HuH-7.5 (cell line): Measurements from ENCODE around the gene LCMT1.
A peak's percentile ranks its signal among the peaks of the same experiment; 100 is the strongest.
"Not testable (repeated sequence)": the region's sequence is repeated elsewhere in the genome, so short reads cannot be mapped to it uniquely, and the experiment has no call there.

Source experiments
- DNase-seq: peaks from one replicate; pipeline ENCODE4 v3.0.0; 2011; ENCODE audit warnings: low spot score

LCMT1 gene

DNA sequence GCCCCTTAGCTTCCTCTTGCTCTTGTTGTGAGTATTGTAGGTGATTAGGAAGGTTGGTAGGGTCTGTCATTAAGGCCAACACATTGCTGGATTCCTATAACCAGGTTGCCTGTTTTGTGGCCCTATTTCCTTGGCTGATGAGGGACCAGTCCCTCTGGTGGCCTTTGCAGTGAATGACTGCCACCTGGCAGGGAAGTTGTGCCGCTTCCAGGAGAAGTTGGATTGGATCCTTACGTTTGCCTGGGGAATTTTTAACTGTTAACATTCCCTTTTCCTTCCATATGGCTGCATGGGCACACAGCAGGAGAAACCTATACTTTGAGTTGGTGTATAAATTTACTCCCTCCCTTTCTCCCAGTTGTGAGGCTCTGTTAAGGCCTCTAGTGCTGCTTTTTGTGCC lies 32.4 kb downstream of the LCMT1 start:
- peak; percentile 33 for DNase-seq

DNA sequence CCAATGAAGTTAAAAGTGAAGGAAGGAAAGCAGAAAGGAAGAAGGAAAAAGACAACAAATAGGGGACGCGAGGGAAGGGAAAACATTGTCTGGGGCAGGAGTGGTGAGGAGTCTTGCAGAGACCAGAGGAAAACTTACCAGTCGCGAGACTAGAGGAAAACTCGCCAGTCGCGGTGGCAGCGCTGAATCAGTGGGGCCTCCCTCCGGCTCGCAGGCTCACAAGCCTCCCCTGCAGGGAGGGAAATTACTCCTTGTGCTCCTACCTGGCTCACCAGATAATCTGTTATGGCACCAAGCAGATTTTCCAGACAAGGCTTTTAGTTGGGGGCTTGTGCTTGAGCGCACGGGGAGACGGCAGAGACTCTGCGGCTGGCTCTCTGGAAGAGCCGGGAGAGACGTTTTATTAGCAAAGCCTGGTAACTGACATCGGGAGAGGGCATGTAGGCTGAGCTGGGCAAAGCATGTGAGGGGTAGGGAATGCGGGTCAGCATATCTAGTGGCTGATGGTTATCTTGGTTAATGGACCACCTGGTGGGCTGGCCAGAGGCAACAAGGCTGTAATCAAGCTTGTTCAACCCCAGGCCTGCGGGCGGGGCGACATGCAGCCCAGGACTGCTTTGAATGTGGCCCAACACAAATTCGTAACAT lies 37.1 kb downstream of the LCMT1 start:
- no peak for DNase-seq

DNA sequence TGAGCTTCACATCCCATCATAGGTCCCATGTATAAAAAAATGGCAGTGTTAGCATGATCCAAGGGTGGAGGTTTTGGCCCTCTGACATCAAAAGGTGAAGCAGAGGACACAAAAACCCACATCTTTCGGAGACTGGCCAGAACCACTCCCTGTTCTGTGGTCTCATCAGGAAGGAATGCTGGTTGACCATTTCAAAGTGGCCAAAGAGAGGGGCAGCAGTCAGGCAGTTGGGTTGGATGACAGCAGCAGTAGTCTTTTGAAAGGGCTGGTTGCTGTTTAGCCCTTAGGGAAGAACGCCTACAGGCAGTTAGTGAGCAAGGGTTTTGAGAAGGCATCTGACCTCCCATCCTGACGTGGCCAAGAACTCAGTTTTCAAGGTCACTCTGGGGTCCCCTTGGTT lies 40.5 kb downstream of the LCMT1 start:
- no peak for DNase-seq

- DNase-seq, result no peak
Measured at GRCh38 chr16:25155553-25156460, 44.3 kb downstream of the LCMT1 start.

- no peak for DNase-seq
Measured at GRCh38 chr16:25157271-25157875, 45.8 kb downstream of the LCMT1 start.

- DNase-seq, result no peak
Measured at GRCh38 chr16:25158401-25158800, 46.9 kb downstream of the LCMT1 start.

GRCh38 chr16:25161753-25162367 lies 50.3 kb downstream of the LCMT1 start:
- no peak for DNase-seq

DNA sequence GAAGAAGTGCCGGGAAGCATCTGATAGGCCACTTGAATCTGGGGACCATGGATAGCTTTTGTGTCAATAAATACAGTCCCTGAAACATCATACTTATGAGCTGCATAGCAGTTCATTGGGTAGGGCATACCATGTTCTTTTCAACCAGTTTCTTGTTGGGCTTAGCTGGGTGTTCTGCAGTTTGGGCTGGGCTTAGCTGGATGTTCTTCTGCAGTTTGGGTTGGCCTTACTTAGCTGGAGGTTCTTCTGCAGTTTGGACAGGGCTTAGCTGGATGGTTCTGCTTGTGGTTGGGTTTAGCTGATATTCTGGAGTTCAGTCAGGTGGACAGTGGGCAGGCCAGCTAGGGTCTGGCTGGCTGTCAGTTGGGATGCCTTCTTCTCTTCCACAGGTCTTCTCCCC lies 52.1 kb downstream of the LCMT1 start:
- no peak for DNase-seq

DNA sequence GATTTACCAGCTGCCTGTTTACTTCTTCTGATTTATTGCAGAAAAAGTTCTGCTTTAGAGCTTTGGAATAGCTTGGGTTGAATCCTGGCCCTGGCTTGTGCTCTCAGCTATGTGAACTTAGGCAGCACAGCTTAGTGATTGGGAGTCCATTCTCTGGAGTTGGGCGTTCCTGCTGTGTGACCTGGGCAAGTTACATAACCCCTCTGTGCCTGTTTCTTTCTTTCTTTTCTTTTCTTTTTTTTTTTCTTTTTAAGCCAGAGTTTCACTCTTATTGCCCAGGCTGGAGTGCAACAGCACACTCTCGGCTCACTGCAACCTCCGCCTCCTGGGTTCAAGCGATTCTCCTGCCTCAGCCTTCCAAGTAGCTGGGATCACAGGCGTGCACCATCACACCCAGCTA lies 53.7 kb downstream of the LCMT1 start:
- no peak for DNase-seq

- DNase-seq, result not testable (repeated sequence)
Measured at GRCh38 chr16:25167920-25168319, 56.4 kb downstream of the LCMT1 start.

DNA sequence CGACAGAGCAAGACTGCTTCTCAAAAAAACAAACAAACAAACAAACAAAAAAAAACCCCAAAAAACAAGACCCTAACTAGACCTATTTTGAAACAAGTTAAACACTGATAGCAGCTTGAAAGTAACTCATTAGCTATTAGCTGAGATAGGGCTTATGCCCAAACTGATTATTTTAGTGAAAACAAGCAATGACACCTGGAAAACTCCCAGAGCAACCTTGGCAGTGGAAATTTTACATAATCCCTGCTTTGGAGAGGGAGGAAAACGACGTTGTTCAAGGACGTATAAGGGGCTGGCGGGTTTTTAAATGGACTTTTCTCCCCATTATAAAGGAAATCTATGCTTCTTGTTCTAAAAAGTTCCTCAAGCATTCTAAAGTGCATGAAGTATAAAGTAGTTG lies 59.8 kb downstream of the LCMT1 start:
- no peak for DNase-seq

GRCh38 chr16:25172831-25173230 lies 61.3 kb downstream of the LCMT1 start:
- no peak for DNase-seq

- no peak for DNase-seq
Measured at GRCh38 chr16:25174285-25174684, 62.7 kb downstream of the LCMT1 start.

- no peak for DNase-seq
Measured at GRCh38 chr16:25176136-25176535, 64.6 kb downstream of the LCMT1 start.

- no peak for DNase-seq
Measured at GRCh38 chr16:25177512-25177830, 65.9 kb downstream of the LCMT1 start.

DNA sequence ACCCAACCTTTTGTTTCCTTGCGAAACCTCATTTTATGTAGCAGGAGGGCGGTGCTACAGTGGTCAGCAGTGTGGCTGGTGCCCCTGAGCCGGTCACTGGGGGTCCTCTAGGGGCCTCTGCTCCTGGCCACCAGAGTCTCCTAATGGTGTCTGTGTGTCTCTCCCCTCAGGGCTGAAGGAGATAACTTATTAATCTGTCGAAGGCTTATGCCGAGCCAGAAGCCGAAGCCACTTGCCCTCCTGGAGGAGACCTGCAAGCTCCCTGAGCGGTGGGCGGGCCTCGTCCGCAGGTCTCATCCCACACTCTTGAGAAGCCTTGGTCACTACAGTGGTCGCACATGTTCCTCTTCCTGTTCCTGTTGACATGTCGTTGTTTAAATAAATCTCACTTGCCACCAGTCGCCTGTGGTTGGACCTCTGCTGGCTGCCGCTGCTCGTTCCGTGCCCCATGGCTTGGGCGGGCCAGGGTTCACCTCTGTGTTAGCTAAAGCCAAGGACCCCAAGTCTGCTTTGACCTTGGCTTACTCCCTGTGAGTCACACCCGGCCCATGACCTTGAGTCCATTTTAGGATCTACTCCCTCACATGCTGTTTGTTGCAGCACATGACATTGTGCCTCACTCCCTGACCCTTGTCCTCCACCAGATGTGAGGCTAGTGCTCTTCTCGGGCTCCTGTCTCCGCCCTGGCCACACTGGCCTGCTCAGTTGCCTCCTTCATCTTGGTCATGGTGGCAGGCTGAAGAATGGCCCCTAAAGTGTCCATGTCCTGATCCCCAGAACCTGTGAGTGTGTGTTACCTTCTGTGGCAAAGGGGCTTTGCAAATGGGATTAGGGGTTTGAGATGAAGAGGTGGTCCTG lies 66.5 kb downstream of the LCMT1 start:
- peak; percentile 31 for DNase-seq

GRCh38 chr16:25181236-25181635 lies 69.7 kb downstream of the LCMT1 start:
- DNase-seq, result not testable (repeated sequence)

DNA sequence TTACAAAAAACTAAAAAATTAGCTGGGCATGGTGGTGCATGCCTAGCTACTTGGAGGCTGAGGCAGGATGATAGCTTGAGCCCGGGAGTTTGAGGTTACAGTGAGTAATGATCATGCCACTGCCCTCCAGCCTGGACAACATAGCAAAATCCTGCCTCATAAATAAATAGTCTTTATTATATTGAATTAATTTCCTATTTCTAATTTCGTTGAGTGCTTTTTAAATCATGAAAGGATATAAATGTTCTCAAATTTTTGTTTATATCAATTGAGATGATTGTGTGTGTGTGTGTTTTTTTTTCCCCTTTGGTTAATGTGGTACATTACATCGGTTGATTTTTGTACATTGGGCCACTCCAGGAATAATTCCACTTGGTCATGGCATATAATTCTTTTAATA lies 73.2 kb downstream of the LCMT1 start:
- DNase-seq, result no peak

- DNase-seq, result no peak
Measured at GRCh38 chr16:25187491-25187795, 75.9 kb downstream of the LCMT1 start.

- DNase-seq, result no peak
Measured at GRCh38 chr16:25189305-25189704, 77.8 kb downstream of the LCMT1 start.

DNA sequence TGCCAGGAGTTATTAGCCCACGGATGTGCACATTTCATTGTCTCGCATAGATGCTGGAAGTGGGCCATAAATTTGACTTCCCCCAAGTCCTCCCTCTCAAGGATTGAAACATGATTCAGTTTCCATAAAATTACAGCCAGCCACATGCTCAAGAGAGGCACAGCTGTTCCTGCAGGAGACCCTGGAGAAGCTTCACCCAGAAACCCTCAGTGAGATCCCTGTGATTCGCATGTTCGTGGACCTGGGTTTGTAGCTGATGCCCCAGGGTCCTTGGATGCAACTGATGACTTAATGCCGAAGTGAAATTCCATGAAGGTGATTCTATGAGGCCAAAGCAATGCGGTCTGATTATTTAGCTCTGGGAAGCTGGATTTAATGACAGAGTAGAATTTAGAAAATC lies 80.6 kb downstream of the LCMT1 start:
- no peak for DNase-seq

- DNase-seq, result no peak
Measured at GRCh38 chr16:25194273-25194878, 82.8 kb downstream of the LCMT1 start.
